GM12878 (cell line): ENCODE results near the gene EPS8L1. TPM values are rescaled to one million over a fixed set of nuclear protein-coding genes. Genes with fewer than 3 reads are reported as not detected.

Experiments used
- ATAC-seq: fragments of 200-7000 bp; cut with Tn5 transposase; 3 replicates; pipeline ENCODE4 v1.9.1; 2020; ENCODE audit warnings: mild to moderate bottlenecking, moderate library complexity
- BruUV-seq: library from RNA; stranded (reverse); fragments of 400-500 nt; replicated peaks from 2 replicates; lab custom pipeline; 2021; lab: Mats Ljungman, UMichigan
- CTCF ChIA-PET: fragments of 300-600 bp; sonication (Branson Sonifier 250); formaldehyde crosslinking; extraction: SDS; loops from one replicate; lab custom pipeline; 2021; ENCODE audit warnings: inconsistent platforms; lab: Yijun Ruan, JAX
- POLR2A ChIA-PET: fragments of 350-600 bp; formaldehyde crosslinking; extraction: SDS; loops from one replicate; lab custom pipeline; 2021; ENCODE audit warnings: inconsistent platforms; lab: Charles Lee
- RAD21 ChIA-PET: fragments of 300-600 bp; sonication (Branson Sonifier 250); formaldehyde crosslinking; loops from one replicate; lab custom pipeline; 2023; ENCODE audit warnings: antibody characterized with exemption; ENCODE audit not compliant: unreplicated experiment; lab: Charles Lee
- SMC1A ChIA-PET: fragments of 300-600 bp; sonication (Branson Sonifier 250); formaldehyde crosslinking; loops from one replicate; lab custom pipeline; 2023; ENCODE audit not compliant: unreplicated experiment, uncharacterized antibody; lab: Charles Lee
- DNase-seq: peaks from one replicate; pipeline ENCODE4 v3.0.0-alpha.2; 2011; ENCODE audit warnings: low read depth, low spot score
- FAIRE-seq: peaks from 3 replicates; lab custom pipeline; 2011; peaks lifted over from hg19 to GRCh38; lab: Jason Lieb, UNC
- H2AFZ ChIP-seq: 2 replicates; pipeline ENCODE4 v1.6.0; 2011; ENCODE audit warnings: low read depth, low read length, control low read depth; ENCODE audit not compliant: control insufficient read depth
- H3K27ac ChIP-seq: 2 replicates; pipeline ENCODE4 v1.5.1; 2011; ENCODE audit warnings: control low read depth; ENCODE audit not compliant: control insufficient read depth, insufficient read depth
- H3K27me3 ChIP-seq, 2 experiments: replicated peaks in 1 of 2; 2 replicates each; pipeline versions ENCODE4 v1.6.0 to v1.6.1; 2011; ENCODE audit warnings: low read length in 1 of 2; ENCODE audit not compliant: control insufficient read depth in 2 of 2, insufficient read depth in 2 of 2
- H3K36me3 ChIP-seq, 2 experiments: 2 replicates each; pipeline ENCODE4 v1.5.1; 2011; ENCODE audit warnings: low read length in 1 of 2; ENCODE audit not compliant: control insufficient read depth in 2 of 2, insufficient read depth in 2 of 2
- H3K4me1 ChIP-seq: 2 replicates; pipeline ENCODE4 v1.6.1; 2011; ENCODE audit warnings: mild to moderate bottlenecking, low read length, moderate library complexity, mixed read lengths; ENCODE audit not compliant: control insufficient read depth, insufficient read depth
- H3K4me2 ChIP-seq: 2 replicates; pipeline ENCODE4 v1.6.0; 2011; ENCODE audit warnings: control low read depth; ENCODE audit not compliant: control insufficient read depth, insufficient read depth
- H3K4me3 ChIP-seq: fragments of 200-600 bp; sonication (generic); 2 replicates; pipeline ENCODE4 v1.5.1; 2016
- H3K79me2 ChIP-seq: 2 replicates; pipeline ENCODE4 v1.6.0; 2011; ENCODE audit warnings: low read length; ENCODE audit not compliant: control insufficient read depth, insufficient read depth
- H3K9ac ChIP-seq: 2 replicates; pipeline ENCODE4 v1.8.0; 2011; ENCODE audit warnings: low read length, control low read depth, mixed read lengths; ENCODE audit not compliant: control insufficient read depth, insufficient read depth
- H3K9me3 ChIP-seq: replicated peaks from 3 replicates; pipeline ENCODE4 v1.5.1; 2011; ENCODE audit warnings: mild to moderate bottlenecking, low read length; ENCODE audit not compliant: control insufficient read depth, insufficient read depth
- H4K20me1 ChIP-seq: 2 replicates; pipeline ENCODE4 v1.6.0; 2011; ENCODE audit not compliant: control insufficient read depth, insufficient read depth
- BCLAF1 ChIP-seq: fragments of 450-650 bp; IDR thresholded peaks from 2 replicates; pipeline ENCODE4 v1.6.1; 2017; ENCODE audit warnings: antibody characterized with exemption, mild to moderate bottlenecking, moderate library complexity
- BRCA1 ChIP-seq: IDR thresholded peaks from 2 replicates; pipeline ENCODE4 v1.6.1; 2011; ENCODE audit warnings: low read depth, low read length, improper control_type of control experiment
- ETV6 ChIP-seq, 2 experiments: fragments of 450-650 bp in 1 of 2; IDR thresholded peaks in 1 of 2; conservative IDR thresholded peaks in 1 of 2; 2 replicates each; pipeline ENCODE4 v1.6.1; 2014; ENCODE audit warnings: antibody characterized with exemption in 1 of 2, borderline replicate concordance in 1 of 2, low read depth in 1 of 2, mild to moderate bottlenecking in 1 of 2, moderate library complexity in 1 of 2
- EZH2 ChIP-seq: IDR thresholded peaks from 2 replicates; pipeline ENCODE4 v1.6.1; 2012; ENCODE audit warnings: low read depth, mild to moderate bottlenecking, control low read depth, inconsistent platforms, low read length, borderline replicate concordance; ENCODE audit not compliant: control insufficient read depth
- HDAC2 ChIP-seq: fragments of 200-600 bp; sonication (generic); IDR thresholded peaks from 2 replicates; pipeline ENCODE4 v1.6.1; 2017
- IKZF1 ChIP-seq: fragments of 450-650 bp; conservative IDR thresholded peaks from 2 replicates; pipeline ENCODE4 v1.6.1; 2017; ENCODE audit warnings: antibody characterized with exemption, mild to moderate bottlenecking
- MTA3 ChIP-seq: IDR thresholded peaks from 2 replicates; pipeline ENCODE4 v1.6.1; 2012; ENCODE audit warnings: low read length, inconsistent platforms, borderline replicate concordance
- RAD51 ChIP-seq: fragments of 450-650 bp; IDR thresholded peaks from 2 replicates; pipeline ENCODE4 v1.6.1; 2016; ENCODE audit warnings: moderate library complexity, mild to moderate bottlenecking, inconsistent platforms
- RCOR1 ChIP-seq: conservative IDR thresholded peaks from 2 replicates; pipeline ENCODE4 v1.6.1; 2012; ENCODE audit warnings: low read depth, low read length, improper control_type of control experiment
- RFX5 ChIP-seq: IDR thresholded peaks from 2 replicates; pipeline ENCODE4 v1.6.1; 2011; ENCODE audit warnings: low read depth, low read length, improper control_type of control experiment
- RUNX3 ChIP-seq: IDR thresholded peaks from 2 replicates; pipeline ENCODE4 v1.6.1; 2012; ENCODE audit warnings: low read length, inconsistent platforms
- SMARCA5 ChIP-seq: fragments of 450-650 bp; IDR thresholded peaks from 2 replicates; pipeline ENCODE4 v1.6.1; 2017; ENCODE audit warnings: mild to moderate bottlenecking
- TCF12 ChIP-seq: IDR thresholded peaks from 2 replicates; pipeline ENCODE4 v1.6.1; 2011; ENCODE audit warnings: low read depth, mild to moderate bottlenecking, low read length
- WGBS: methylation state at CpG from one replicate; pipeline ENCODE4 v1.1.6; 2016; ENCODE audit warnings: low lambda C conversion rate; ENCODE audit not compliant: insufficient replicate concordance, insufficient coverage; ENCODE audit errors: missing lambda C conversion rate; 5-methylcytosine and 5-hydroxymethylcytosine counted together
- in situ Hi-C: fragments of 300-500 bp; cut with MboI; formaldehyde crosslinking; loops from 9 replicates; pipeline ENCODE4 v1.14.3; 2018; ENCODE audit warnings: mixed read lengths
- intact Hi-C: fragments of 100-400 bp; cut with micrococcal nuclease; formaldehyde crosslinking; loops from one replicate; pipeline ENCODE4 v1.14.2; 2022; ENCODE audit not compliant: unreplicated experiment
- polyA plus RNA-seq, 11 experiments: library from polyadenylated mRNA; depleted of rRNA in 4 of 11; unstranded in 6 of 11; stranded (reverse) in 5 of 11; fragments of >200 nt; fragmentation: Nextera tagmentation in 4 of 11; fragmentation: Illumina TruSeq in 1 of 11; extraction: Ambion mirVana in 4 of 11; extraction: Trizol in 1 of 11; gene quantifications; 1 replicate in 1 of 11; 2 replicates in 10 of 11; pipeline versions ENCODE4 v1.2.1 to v1.2.3, GENCODE V29; 2011 to 2016; ENCODE audit warnings: inconsistent platforms in 2 of 11, missing spikeins in 2 of 11, low read depth in 1 of 11
- total RNA-seq, 4 experiments: library from RNA; depleted of rRNA in 3 of 4; stranded (reverse); fragments of >200 nt in 3 of 4; fragmentation: Illumina TruSeq in 1 of 4; extraction: Trizol in 1 of 4; gene quantifications; 2 replicates each; pipeline versions ENCODE4 v1.2.1 to v1.2.3, GENCODE V29; 2013 to 2021

The EPS8L1 gene
- total and polyA plus RNA-seq, 10 of the 15 experiments (the other 5 are each of a cell fraction or from before 2014, with no cell fraction given), result 0.68 to 2.2 (median 0.96) TPM; not detected in 2

DNA sequence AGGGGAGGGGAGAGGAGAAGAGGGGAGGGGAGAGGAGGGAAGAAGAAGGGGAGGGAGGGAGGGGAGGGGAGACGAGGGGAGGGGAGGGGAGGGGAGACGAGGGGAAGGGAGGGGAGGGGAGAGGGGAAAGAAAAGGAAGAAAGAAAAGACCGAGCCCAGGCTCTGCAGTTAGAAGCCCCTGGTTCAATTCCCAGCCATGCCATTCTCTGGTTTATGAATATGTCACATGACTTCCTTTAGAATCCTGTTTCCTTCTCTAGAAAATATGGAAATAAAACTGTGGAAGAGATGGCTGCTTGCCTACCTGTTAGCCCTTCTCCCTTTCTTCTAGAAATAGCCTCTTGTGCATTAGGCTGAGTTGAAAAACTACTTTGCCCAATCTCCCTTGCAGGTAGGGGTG, 59.1 kb downstream of the EPS8L1 start:
- no peak overlapping the region for H3K27ac ChIP-seq
- no peak for FAIRE-seq
- TF ChIP-seq RAD51 (peak; percentile 25; the same call in 1 of the 2 replicates), RUNX3 (no peak), BRCA1 (no peak)
- ATAC-seq, result no peak
- H3K36me3 ChIP-seq, result no peaks in the 10 kb centered on the region
- in situ Hi-C loops (no loop called here), intact Hi-C loops (no loop called here)
- WGBS, result 0% methylated on average over 1 of the region's 3 CpGs
- RAD21 ChIA-PET, result no interaction called here
- CTCF ChIA-PET, result interaction anchor here (0.6 to 2.6 kb wide), 3 partner anchors 15 to 47 kb away, joined by 3 to 11 read pairs (median 6); no protein-coding TSS in a partner anchor
- no peak overlapping the region for H2AFZ ChIP-seq
- no peak overlapping the region for H3K4me3 ChIP-seq
- DNase-seq, result no peak
- H3K9ac ChIP-seq, result no peak overlapping the region
- SMC1A ChIA-PET, result no interaction called here
- no peaks in the 10 kb centered on the region for H3K79me2 ChIP-seq
- POLR2A ChIA-PET, result no interaction called here
- no peaks in the 10 kb centered on the region for H3K27me3 ChIP-seq
- no peak overlapping the region for H3K4me2 ChIP-seq
- H3K9me3 ChIP-seq, result no peaks in the 10 kb centered on the region
- H4K20me1 ChIP-seq, result no peaks in the 10 kb centered on the region
- H3K4me1 ChIP-seq, result peaks cover 13% of the 10 kb centered on the region
- no TSS peak for BruUV-seq

GRCh38 chr19:55136399-55137102, 60.9 kb downstream of the EPS8L1 start:
- Histone ChIP-seq H3K4me3 (no peak overlapping the region), H3K27me3 (no peaks in the 10 kb centered on the region), H4K20me1 (no peaks in the 10 kb centered on the region), H2AFZ (no peak overlapping the region), H3K4me2 (no peak overlapping the region), H3K36me3 (no peaks in the 10 kb centered on the region), H3K27ac (no peak overlapping the region), H3K9ac (no peak overlapping the region)
- no peak for ATAC-seq
- WGBS, result 75% methylated on average over 16 of the region's 17 CpGs
- CTCF ChIA-PET, result interaction anchor here (0.7 to 2.6 kb wide), 6 partner anchors 10 to 657 kb away, joined by 3 to 11 read pairs (median 3); no protein-coding TSS in a partner anchor
- in situ Hi-C loops, result no loop called here
- no peak for FAIRE-seq
- RAD21 ChIA-PET, result no interaction called here
- BruUV-seq, result no TSS peak
- POLR2A ChIA-PET, result no interaction called here
- intact Hi-C loops, result no loop called here
- TF ChIP-seq SMARCA5, result no peak
- TF ChIP-seq ETV6 (conservative IDR thresholded peaks at IDR 0.05 in 1 of 2, IDR thresholded peaks at IDR 0.05 in 1 of 2; ENCODE audit: borderline replicate concordance in 1 of 2, low read depth in 1 of 2), result no peak
- no peak for TF ChIP-seq RFX5
- no peak for TF ChIP-seq TCF12
- no peak for TF ChIP-seq BCLAF1
- TF ChIP-seq RCOR1, result no peak
- no peak for TF ChIP-seq MTA3
- no peak for TF ChIP-seq EZH2
- TF ChIP-seq HDAC2, result no peak
- no peak for TF ChIP-seq IKZF1
- TF ChIP-seq, all 136 proteins: peak for 0
- DNase-seq, result no peak
- Histone ChIP-seq H3K9me3 (no peaks in the 10 kb centered on the region), H3K4me1 (peaks cover 13% of the 10 kb centered on the region), H3K79me2 (no peaks in the 10 kb centered on the region)
- SMC1A ChIA-PET, result interaction anchor here (0.9 to 1.4 kb wide), 2 partner anchors 15 to 651 kb away, joined by 3 to 5 read pairs; no protein-coding TSS in a partner anchor
